Natural killer cell (primary cell): ENCODE results near the gene ATAD2B. TPM values are rescaled to one million over a fixed set of nuclear protein-coding genes. Genes with fewer than 3 reads are reported as not detected.

ENCODE experiments used
- ATAC-seq, 3 donors: fragments of 150-1000 bp in 2 of 3; fragments of 200-7000 bp in 1 of 3; cut with Tn5 transposase; 1 replicate in 1 of 3; 2 replicates in 2 of 3; pipeline ENCODE4 v1.10.0; 2021; ENCODE audit warnings: mild to moderate bottlenecking in 2 of 3, moderate library complexity in 2 of 3
- DNase-seq, 2 donors: peaks; one replicate each; pipeline versions ENCODE4 v3.0.0 to v3.0.0-alpha.2; 2013 to 2021; ENCODE audit warnings: mixed read lengths in 1 of 2
- H3K27ac ChIP-seq: one replicate; pipeline ENCODE4 v1.5.1; 2013; ENCODE audit warnings: mild to moderate bottlenecking, low read length
- H3K27me3 ChIP-seq: one replicate; pipeline ENCODE4 v1.6.1; 2013; ENCODE audit warnings: low read length; ENCODE audit not compliant: control insufficient read depth, insufficient read depth
- H3K36me3 ChIP-seq: one replicate; pipeline ENCODE4 v1.6.1; 2013; ENCODE audit warnings: low read length; ENCODE audit not compliant: control insufficient read depth, insufficient read depth
- H3K4me1 ChIP-seq: one replicate; pipeline ENCODE4 v1.6.1; 2013; ENCODE audit warnings: low read length; ENCODE audit not compliant: control insufficient read depth, insufficient read depth
- H3K4me3 ChIP-seq: one replicate; pipeline ENCODE4 v1.5.1; 2013; ENCODE audit warnings: low read length
- H3K9me3 ChIP-seq: one replicate; pipeline ENCODE4 v1.6.1; 2013; ENCODE audit warnings: low read length; ENCODE audit not compliant: control insufficient read depth, insufficient read depth
- H3K27ac Mint-ChIP-seq, 2 donors: one replicate each; pipeline ENCODE4 v1.8.0; 2022; ENCODE audit warnings: mild to moderate bottlenecking in 2 of 2, mixed read lengths in 2 of 2, moderate library complexity in 1 of 2
- H3K27me3 Mint-ChIP-seq, 2 donors: one replicate each; pipeline ENCODE4 v1.8.0; 2022; ENCODE audit warnings: low read depth in 2 of 2, mixed read lengths in 2 of 2
- H3K36me3 Mint-ChIP-seq: one replicate; pipeline ENCODE4 v1.8.0; 2022; ENCODE audit warnings: mixed read lengths
- H3K4me1 Mint-ChIP-seq, 2 donors: one replicate each; pipeline ENCODE4 v1.8.0; 2022; ENCODE audit warnings: mixed read lengths in 2 of 2
- H3K4me3 Mint-ChIP-seq: one replicate; pipeline ENCODE4 v1.8.0; 2022; ENCODE audit warnings: mild to moderate bottlenecking, moderate library complexity, mixed read lengths
- H3K9me3 Mint-ChIP-seq, 2 donors: one replicate each; pipeline ENCODE4 v1.8.0; 2022; ENCODE audit warnings: mixed read lengths in 2 of 2
- WGBS: methylation state at CpG from one replicate; pipeline ENCODE4 v1.1.7; 2013; ENCODE audit warnings: missing lambda C conversion rate; ENCODE audit not compliant: insufficient coverage; 5-methylcytosine and 5-hydroxymethylcytosine counted together
- intact Hi-C: fragments of 100-400 bp; cut with micrococcal nuclease; formaldehyde crosslinking; loops from one replicate; pipeline ENCODE4 v1.14.2; 2022
- total RNA-seq, 4 donors: library from RNA; stranded (reverse); fragments of 120-200 nt in 1 of 4; gene quantifications; one replicate each; pipeline versions ENCODE4 v1.2.3 to v1.2.4, GENCODE V29; 2013 to 2022
- TF ChIP-seq, protein P1 (sequence below): fragments of 200-600 bp; IDR thresholded peaks from one replicate; pipeline ENCODE4 v1.8.0; 2022; ENCODE audit warnings: antibody characterized with exemption

The ATAD2B gene
- total RNA-seq, 3 donors from 2014 or later (not counting 1 experiment from before 2014, with no cell fraction given) = 71.5 to 85.7 (median 84.0) TPM

DNA sequence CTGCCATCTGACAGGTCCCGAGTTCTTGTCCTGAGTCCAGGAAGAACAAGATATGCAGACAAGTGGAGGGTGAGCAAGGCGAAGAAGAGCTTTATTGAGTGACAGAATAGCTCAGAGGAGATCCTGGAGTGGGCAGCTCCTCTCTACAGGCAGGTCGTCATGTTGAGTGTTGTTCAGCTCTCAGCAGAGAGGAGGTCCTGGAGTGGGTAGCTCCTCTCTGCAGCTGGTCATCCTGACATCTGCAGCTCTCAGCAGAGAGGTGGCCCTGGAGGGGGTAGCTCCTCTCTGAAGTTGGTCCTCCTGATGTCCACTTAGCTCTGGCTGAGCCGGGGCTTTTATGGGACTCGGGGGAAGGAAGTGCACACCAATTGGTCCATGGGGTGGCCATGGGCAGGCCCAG is 90.4 kb downstream of the ATAD2B start:
- Mint-ChIP-seq H3K4me3 (no peak overlapping the region), H3K9me3 (peaks cover 0 to 2% of the 10 kb centered on the region in 2 donors), H3K27ac (no peak overlapping the region), H3K36me3 (no peaks in the 10 kb centered on the region), H3K27me3 (no peaks in the 10 kb centered on the region), H3K4me1 (peaks cover 3 to 8% of the 10 kb centered on the region in 2 donors)
- no peak overlapping the region for H3K4me3 ChIP-seq
- H3K27me3 ChIP-seq = no peaks in the 10 kb centered on the region
- no peak overlapping the region for H3K27ac ChIP-seq
- ATAC-seq (no peak), DNase-seq (no peak)
- TF ChIP-seq, protein P1, sequence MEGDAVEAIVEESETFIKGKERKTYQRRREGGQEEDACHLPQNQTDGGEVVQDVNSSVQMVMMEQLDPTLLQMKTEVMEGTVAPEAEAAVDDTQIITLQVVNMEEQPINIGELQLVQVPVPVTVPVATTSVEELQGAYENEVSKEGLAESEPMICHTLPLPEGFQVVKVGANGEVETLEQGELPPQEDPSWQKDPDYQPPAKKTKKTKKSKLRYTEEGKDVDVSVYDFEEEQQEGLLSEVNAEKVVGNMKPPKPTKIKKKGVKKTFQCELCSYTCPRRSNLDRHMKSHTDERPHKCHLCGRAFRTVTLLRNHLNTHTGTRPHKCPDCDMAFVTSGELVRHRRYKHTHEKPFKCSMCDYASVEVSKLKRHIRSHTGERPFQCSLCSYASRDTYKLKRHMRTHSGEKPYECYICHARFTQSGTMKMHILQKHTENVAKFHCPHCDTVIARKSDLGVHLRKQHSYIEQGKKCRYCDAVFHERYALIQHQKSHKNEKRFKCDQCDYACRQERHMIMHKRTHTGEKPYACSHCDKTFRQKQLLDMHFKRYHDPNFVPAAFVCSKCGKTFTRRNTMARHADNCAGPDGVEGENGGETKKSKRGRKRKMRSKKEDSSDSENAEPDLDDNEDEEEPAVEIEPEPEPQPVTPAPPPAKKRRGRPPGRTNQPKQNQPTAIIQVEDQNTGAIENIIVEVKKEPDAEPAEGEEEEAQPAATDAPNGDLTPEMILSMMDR = no peak
- 100% methylated on average over 5 of the region's 5 CpGs for WGBS
- no peaks in the 10 kb centered on the region for H3K4me1 ChIP-seq
- H3K36me3 ChIP-seq = peaks cover 14% of the 10 kb centered on the region
- H3K9me3 ChIP-seq = no peaks in the 10 kb centered on the region
- intact Hi-C loops = no loop called here

DNA sequence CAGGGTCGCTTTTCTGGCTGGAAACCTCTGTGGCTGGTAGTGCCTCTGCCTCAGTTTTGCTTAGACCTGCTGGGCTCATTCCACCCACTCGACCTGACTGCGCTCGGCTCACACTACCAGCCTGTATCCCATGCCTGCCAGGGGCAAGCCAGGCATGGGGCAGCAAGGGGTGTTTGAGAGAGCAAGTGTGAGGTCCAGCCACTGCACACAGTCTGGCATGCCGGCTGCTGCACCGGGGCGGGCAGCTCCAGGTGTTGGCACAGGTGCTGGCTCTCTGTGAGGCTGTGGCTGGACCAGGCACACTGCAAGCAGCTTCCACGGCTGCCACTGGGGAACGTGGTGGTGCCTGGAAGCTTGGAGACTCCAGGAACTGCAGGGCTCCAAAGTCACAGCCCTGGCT is 90.9 kb downstream of the ATAD2B start:
- ATAC-seq = no peak
- Histone ChIP-seq H3K27ac (no peak overlapping the region), H3K27me3 (no peaks in the 10 kb centered on the region), H3K9me3 (no peaks in the 10 kb centered on the region), H3K4me1 (no peaks in the 10 kb centered on the region), H3K36me3 (peaks cover 14% of the 10 kb centered on the region), H3K4me3 (no peak overlapping the region)
- Mint-ChIP-seq H3K4me3 (no peak overlapping the region), H3K4me1 (peaks cover 3 to 8% of the 10 kb centered on the region in 2 donors), H3K36me3 (no peaks in the 10 kb centered on the region), H3K27me3 (no peaks in the 10 kb centered on the region), H3K27ac (no peak overlapping the region), H3K9me3 (peaks cover 0 to 2% of the 10 kb centered on the region in 2 donors)
- no peak for DNase-seq
- WGBS = 96% methylated on average over 9 of the region's 9 CpGs
- intact Hi-C loops = no loop called here
- TF ChIP-seq, protein P1 = no peak

DNA sequence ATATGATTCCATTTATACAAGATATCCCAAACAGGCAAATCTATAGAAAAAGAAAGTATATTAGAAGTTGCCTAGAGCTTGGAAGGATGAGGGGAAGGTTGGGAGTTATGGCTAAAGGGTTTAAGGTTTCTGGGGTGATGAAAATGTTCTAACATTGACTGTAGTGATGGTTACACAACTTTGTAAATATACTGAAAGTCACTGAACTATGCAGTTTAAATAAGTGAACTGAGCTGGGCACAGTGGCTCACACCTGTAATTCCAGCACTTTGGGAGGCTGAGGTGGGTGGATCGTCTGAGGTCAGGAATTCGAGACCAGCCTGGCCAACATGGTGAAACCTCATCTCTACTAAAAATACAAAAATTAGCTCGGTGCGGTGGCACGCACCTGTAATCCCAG is 91.5 kb downstream of the ATAD2B start:
- 100% methylated on average over 4 of the region's 5 CpGs for WGBS
- Mint-ChIP-seq H3K9me3 (peaks cover 0 to 2% of the 10 kb centered on the region in 2 donors), H3K4me3 (no peak overlapping the region), H3K27ac (no peak overlapping the region), H3K36me3 (no peaks in the 10 kb centered on the region), H3K27me3 (no peaks in the 10 kb centered on the region), H3K4me1 (peaks cover 3 to 4% of the 10 kb centered on the region in 2 donors)
- DNase-seq (no peak), ATAC-seq (no peak)
- H3K4me1 ChIP-seq = no peaks in the 10 kb centered on the region
- no peaks in the 10 kb centered on the region for H3K27me3 ChIP-seq
- H3K9me3 ChIP-seq = no peaks in the 10 kb centered on the region
- TF ChIP-seq, protein P1 = no peak
- H3K4me3 ChIP-seq = no peak overlapping the region
- H3K27ac ChIP-seq = no peak overlapping the region
- intact Hi-C loops = no loop called here
- H3K36me3 ChIP-seq = peaks cover 12% of the 10 kb centered on the region

DNA sequence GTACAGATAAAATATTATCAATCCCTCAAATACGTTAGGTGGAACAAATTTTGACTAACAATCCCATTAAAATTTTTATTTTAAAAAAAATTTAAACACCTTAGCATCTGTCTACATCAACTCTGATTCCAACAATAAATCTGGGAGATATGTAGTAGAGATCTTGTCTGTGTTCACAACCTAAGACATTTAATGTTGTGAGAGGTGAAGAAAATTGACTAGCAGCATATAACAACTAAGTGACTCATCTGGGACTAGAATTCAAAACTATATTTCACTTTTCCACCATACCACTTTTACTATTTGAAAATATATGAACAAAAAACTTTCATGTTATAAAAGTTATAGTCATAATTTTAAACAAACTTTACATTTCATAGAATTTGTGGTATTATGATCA is 97.9 kb downstream of the ATAD2B start:
- WGBS = 100% methylated on average over 1 of the region's 1 CpG
- Histone ChIP-seq H3K27ac (no peak overlapping the region), H3K27me3 (no peaks in the 10 kb centered on the region), H3K36me3 (peaks cover 17% of the 10 kb centered on the region), H3K4me1 (no peaks in the 10 kb centered on the region), H3K4me3 (no peak overlapping the region), H3K9me3 (no peaks in the 10 kb centered on the region)
- H3K9me3 Mint-ChIP-seq = no peaks in the 10 kb centered on the region
- TF ChIP-seq, protein P1 = no peak
- ATAC-seq (no peak), DNase-seq (no peak)
- H3K4me1 Mint-ChIP-seq = no peaks in the 10 kb centered on the region
- no peak overlapping the region for H3K4me3 Mint-ChIP-seq
- H3K36me3 Mint-ChIP-seq = no peaks in the 10 kb centered on the region
- no peak overlapping the region for H3K27ac Mint-ChIP-seq
- intact Hi-C loops = no loop called here
- H3K27me3 Mint-ChIP-seq = no peaks in the 10 kb centered on the region
